C4-2B (cell line): ENCODE results near the gene TAAR2.

Source experiments
- H3K27ac ChIP-seq: fragments of 450-650 bp; 2 replicates; pipeline ENCODE4 v1.5.1; 2017
- CTCF ChIP-seq: fragments of 450-650 bp; conservative IDR thresholded peaks from 2 replicates; pipeline ENCODE4 v1.5.1; 2017; ENCODE audit warnings: mild to moderate bottlenecking
- ZFX ChIP-seq: fragments of 450-650 bp; IDR thresholded peaks from 2 replicates; pipeline ENCODE4 v1.6.1; 2017

Gene TAAR2

DNA sequence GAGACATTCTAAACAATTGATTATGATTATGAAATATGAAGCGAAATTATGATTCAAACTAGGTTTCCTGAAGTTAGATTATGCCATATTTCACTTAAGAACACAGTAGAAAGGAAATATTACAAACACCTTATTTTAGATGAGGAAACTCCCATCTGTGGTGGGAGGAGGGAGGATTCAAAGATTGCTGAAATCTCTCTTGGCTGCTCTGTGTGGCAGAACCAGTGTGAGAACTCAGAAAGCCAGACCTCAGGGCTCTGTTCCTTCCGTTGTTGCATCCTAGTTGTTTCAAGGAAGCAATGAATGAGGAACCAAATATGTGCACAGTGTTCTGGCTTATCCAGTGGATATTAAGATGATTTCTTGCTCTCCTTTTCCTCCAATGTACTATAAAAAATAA is 36.7 kb downstream of the TAAR2 start:
- H3K27ac ChIP-seq: no peak overlapping the region
- TF ChIP-seq ZFX (no peak), CTCF (no peak)

DNA sequence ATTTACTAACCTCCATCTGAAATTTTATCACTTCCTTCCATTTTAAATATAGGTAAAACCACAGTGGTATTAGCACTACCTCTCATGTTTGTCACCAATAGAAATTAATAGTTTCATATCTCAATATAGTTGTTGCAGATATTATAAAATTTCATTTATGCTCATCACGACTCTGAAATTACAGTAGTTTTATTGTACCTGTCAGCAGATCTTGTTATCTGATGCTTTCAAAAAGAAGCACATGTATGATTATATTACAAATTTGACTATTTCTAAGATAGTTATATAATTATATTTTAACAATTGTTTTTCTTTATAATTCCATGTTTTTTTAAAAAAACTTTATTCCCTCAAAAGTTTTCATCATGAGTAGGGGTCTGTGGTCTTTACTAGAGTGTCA is 39.4 kb downstream of the TAAR2 start:
- H3K27ac ChIP-seq: no peak overlapping the region
- TF ChIP-seq ZFX: no peak
- TF ChIP-seq CTCF: no peak

DNA sequence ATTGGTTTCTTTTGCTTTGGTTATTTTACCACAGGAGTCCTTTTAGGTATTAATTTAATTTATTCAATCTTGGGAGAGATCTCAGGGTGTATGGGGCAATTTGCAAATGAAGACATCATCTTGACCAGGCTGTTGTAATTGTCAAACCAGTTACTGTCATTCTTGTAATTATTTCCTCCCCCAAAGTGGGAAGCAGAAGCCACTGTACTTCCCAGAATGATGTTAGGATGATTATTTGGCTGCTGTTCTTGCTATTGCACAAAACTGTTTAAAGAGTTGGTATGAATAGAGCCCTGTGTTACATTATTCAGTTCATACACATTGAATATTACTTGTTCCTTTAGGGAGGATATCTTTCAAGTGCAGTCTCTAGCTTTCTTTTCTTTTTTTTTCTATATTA is 52.3 kb downstream of the TAAR2 start:
- no peak for TF ChIP-seq ZFX
- TF ChIP-seq CTCF: no peak
- no peak overlapping the region for H3K27ac ChIP-seq

DNA sequence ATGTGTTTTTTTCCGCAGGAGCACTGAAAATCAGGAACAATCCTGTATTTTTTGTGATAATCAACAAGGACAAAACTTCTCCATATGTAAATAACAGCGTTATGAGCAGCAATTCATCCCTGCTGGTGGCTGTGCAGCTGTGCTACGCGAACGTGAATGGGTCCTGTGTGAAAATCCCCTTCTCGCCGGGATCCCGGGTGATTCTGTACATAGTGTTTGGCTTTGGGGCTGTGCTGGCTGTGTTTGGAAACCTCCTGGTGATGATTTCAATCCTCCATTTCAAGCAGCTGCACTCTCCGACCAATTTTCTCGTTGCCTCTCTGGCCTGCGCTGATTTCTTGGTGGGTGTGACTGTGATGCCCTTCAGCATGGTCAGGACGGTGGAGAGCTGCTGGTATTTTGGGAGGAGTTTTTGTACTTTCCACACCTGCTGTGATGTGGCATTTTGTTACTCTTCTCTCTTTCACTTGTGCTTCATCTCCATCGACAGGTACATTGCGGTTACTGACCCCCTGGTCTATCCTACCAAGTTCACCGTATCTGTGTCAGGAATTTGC is 53.8 kb downstream of the TAAR2 start, which contains the start of gene TAAR6:
Gene TAAR6, plus strand, starts transcription at position 102 of the 557 bp plus-strand sequence. Its CDS starts 0 bp downstream, at position 102.
- H3K27ac ChIP-seq: no peak within 1 kb of the TSS
- TF ChIP-seq CTCF: no peak
- no peak for TF ChIP-seq ZFX

DNA sequence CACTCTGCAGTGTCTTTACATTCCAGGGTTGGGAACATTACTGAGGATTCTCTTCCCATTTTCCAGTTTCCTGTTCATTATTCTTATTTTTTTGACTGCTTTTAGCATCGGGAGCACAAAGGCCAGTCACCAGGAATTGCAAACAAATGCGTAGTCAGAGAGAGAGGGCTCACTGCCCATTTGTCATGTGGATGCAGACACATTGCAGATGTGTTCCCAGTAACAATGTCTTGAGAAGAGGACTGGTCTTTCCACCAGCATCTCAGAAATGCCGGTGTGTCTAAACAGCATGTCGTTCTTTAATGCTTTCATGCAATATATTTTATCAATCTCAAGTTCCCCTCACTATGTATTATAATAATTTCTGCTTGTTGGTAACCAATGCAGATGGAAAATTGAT is 54.9 kb downstream of the TAAR2 start:
- no peak for TF ChIP-seq CTCF
- TF ChIP-seq ZFX: no peak
- no peak overlapping the region for H3K27ac ChIP-seq

GRCh38 chr6:132568611-132569010 is 55.5 kb downstream of the TAAR2 start:
- TF ChIP-seq ZFX (no peak), CTCF (no peak)
- no peak overlapping the region for H3K27ac ChIP-seq

GRCh38 chr6:132567566-132567965 is 56.5 kb downstream of the TAAR2 start:
- H3K27ac ChIP-seq: no peak overlapping the region
- TF ChIP-seq ZFX: no peak
- TF ChIP-seq CTCF: no peak
